Measurements from ENCODE around the gene DOCK6. TPM values are rescaled to one million over a fixed set of nuclear protein-coding genes. Genes with fewer than 3 reads are reported as not detected.

The DOCK6 gene
- total RNA-seq, 1 experiment from 2014 or later: 57.9 TPM

DNA sequence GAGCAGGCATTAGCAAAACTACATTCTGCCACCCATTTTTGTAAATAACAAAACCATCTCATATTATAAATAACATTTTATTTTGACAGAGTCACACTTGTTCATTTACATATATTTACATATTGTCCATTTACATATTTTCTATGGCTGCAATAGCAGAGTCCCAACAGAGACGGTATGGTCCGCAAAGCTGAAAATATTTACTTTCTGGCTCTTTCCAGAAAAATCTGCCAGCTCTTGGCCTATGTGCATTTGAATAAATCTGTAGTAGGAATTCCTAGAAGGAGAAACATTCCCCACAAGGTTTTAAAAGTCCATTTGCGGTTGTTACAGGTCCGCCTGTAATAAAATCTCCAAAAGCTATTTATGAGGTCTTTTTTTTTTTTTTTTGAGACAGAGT lies 27.9 kb upstream of the DOCK6 start:
- Mint-ChIP-seq H3K27me3 (ENCODE audit: low read depth) (no peaks in the 10 kb centered on the region; the same call in 1 of the 2 replicates), H3K4me1 (peaks cover 3 to 5% of the 10 kb centered on the region in 2 experiments), H3K4me3 (no peak overlapping the region), H3K27ac (no peak overlapping the region), H3K36me3 (ENCODE audit: insufficient read depth in 1 of 3, low read depth in 3 of 3) (no peaks in the 10 kb centered on the region; a peak in 2 of 7 replicates), H3K9me3 (no peaks in the 10 kb centered on the region)
- Histone ChIP-seq H2AK5ac (ENCODE audit: insufficient read length, low read length) (no peak overlapping the region), H3K23me2 (ENCODE audit: insufficient read length, low read depth, low read length, poor library complexity, severe bottlenecking) (no peaks in the 10 kb centered on the region), H3K9me3 (ENCODE audit: control insufficient read depth, low read depth, low read length) (no peaks in the 10 kb centered on the region), H4K20me1 (ENCODE audit: control insufficient read depth, insufficient read depth, insufficient read length) (no peaks in the 10 kb centered on the region), H4K8ac (replicated peaks; ENCODE audit: insufficient read length, low read depth, low read length) (no peak overlapping the region), H3K9ac (ENCODE audit: extremely low read depth, insufficient read length, low read length) (no peak overlapping the region), H2BK20ac (ENCODE audit: low read depth, low read length, poor library complexity, severe bottlenecking) (no peak overlapping the region), H3K79me1 (ENCODE audit: insufficient read depth, low read depth, low read length, poor library complexity, severe bottlenecking) (no peaks in the 10 kb centered on the region), H2BK12ac (ENCODE audit: insufficient read length, low read depth, low read length) (no peak overlapping the region), H3T11ph (ENCODE audit: low read length) (no peak overlapping the region), H4K5ac (ENCODE audit: insufficient read length, low read depth, low read length) (no peak overlapping the region), H3K27me3 (ENCODE audit: insufficient read depth, low read length) (no peaks in the 10 kb centered on the region), H3K18ac (ENCODE audit: insufficient read length, low read depth, low read length) (no peak overlapping the region), H3K4me1 (ENCODE audit: insufficient read depth, low read length) (no peaks in the 10 kb centered on the region), H3K23ac (ENCODE audit: insufficient read length, low read depth, low read length) (no peak overlapping the region), H4K91ac (ENCODE audit: insufficient read length, low read depth, low read length) (no peak overlapping the region), H2AFZ (ENCODE audit: low read length) (no peak overlapping the region), H3K56ac (ENCODE audit: insufficient read length, low read depth, low read length) (no peak overlapping the region), H3K79me2 (ENCODE audit: insufficient read depth, low read length) (no peaks in the 10 kb centered on the region), H2BK15ac (ENCODE audit: low read depth, low read length) (no peak overlapping the region), H3K4ac (ENCODE audit: low read depth, low read length) (no peak overlapping the region), H3K27ac (ENCODE audit: insufficient read length, low read depth, low read length) (no peak overlapping the region), H3K14ac (ENCODE audit: insufficient read depth, low read length) (no peak overlapping the region), H3K4me2 (ENCODE audit: insufficient read depth, insufficient read length, low read length) (no peak overlapping the region), H2BK5ac (ENCODE audit: insufficient read length, low read length) (no peak overlapping the region), H2BK120ac (ENCODE audit: low read depth, low read length, poor library complexity, severe bottlenecking) (no peak overlapping the region)
- WGBS (ENCODE audit: extremely low coverage, insufficient read length, low lambda C conversion rate): no CpG with 5 or more reads among the region's 4 CpGs
- TF ChIP-seq, protein P1, sequence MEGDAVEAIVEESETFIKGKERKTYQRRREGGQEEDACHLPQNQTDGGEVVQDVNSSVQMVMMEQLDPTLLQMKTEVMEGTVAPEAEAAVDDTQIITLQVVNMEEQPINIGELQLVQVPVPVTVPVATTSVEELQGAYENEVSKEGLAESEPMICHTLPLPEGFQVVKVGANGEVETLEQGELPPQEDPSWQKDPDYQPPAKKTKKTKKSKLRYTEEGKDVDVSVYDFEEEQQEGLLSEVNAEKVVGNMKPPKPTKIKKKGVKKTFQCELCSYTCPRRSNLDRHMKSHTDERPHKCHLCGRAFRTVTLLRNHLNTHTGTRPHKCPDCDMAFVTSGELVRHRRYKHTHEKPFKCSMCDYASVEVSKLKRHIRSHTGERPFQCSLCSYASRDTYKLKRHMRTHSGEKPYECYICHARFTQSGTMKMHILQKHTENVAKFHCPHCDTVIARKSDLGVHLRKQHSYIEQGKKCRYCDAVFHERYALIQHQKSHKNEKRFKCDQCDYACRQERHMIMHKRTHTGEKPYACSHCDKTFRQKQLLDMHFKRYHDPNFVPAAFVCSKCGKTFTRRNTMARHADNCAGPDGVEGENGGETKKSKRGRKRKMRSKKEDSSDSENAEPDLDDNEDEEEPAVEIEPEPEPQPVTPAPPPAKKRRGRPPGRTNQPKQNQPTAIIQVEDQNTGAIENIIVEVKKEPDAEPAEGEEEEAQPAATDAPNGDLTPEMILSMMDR (conservative IDR thresholded peaks at IDR 0.05): no peak
- no peak for DNase-seq

All from H9 (cell line).